Caco-2 (cell line): ENCODE measurements around the gene FAM50B. TPM values are rescaled to one million over a fixed set of nuclear protein-coding genes. Genes with fewer than 3 reads are reported as not detected.

Source experiments
- BruUV-seq: library from RNA; stranded (reverse); fragments of 400-500 nt; replicated peaks from 2 replicates; lab custom pipeline; 2021; lab: Mats Ljungman, UMichigan
- CTCF ChIA-PET: fragments of 300-600 bp; sonication (Branson Sonifier 250); formaldehyde crosslinking; loops from one replicate; lab custom pipeline; 2022; ENCODE audit warnings: antibody characterized with exemption; lab: Charles Lee
- POLR2A ChIA-PET: fragments of 300-600 bp; sonication (Branson Sonifier 250); formaldehyde crosslinking; loops from one replicate; lab custom pipeline; 2022; ENCODE audit warnings: antibody characterized with exemption; lab: Charles Lee
- DNase-seq, 2 experiments: peaks; one replicate each; pipeline versions ENCODE4 v3.0.0 to v3.0.0-alpha.2; 2020 to 2022
- H3K27me3 ChIP-seq: replicated peaks from 2 replicates; pipeline ENCODE4 v1.6.0; 2011; ENCODE audit warnings: low read length; ENCODE audit not compliant: control insufficient read depth, insufficient read depth
- H3K36me3 ChIP-seq: 2 replicates; pipeline ENCODE4 v1.5.1; 2011; ENCODE audit warnings: low read length; ENCODE audit not compliant: control insufficient read depth, insufficient read depth
- H3K4me1 ChIP-seq: fragments of 250-450 bp; sonication (Bioruptor Pico); 2 replicates; pipeline ENCODE4 v1.5.1; 2020; ENCODE audit warnings: mild to moderate bottlenecking
- H3K4me3 ChIP-seq: 2 replicates; pipeline ENCODE4 v1.5.1; 2011; ENCODE audit warnings: low read depth, mild to moderate bottlenecking, control low read depth, low read length
- H3K9me3 ChIP-seq: fragments of 250-450 bp; sonication (Bioruptor Pico); 2 replicates; pipeline ENCODE4 v1.5.1; 2020; ENCODE audit warnings: mild to moderate bottlenecking, moderate library complexity
- H3K27ac Mint-ChIP-seq: one replicate; pipeline ENCODE4 v1.8.0; 2022; ENCODE audit warnings: mixed read lengths; ENCODE audit not compliant: unreplicated experiment
- H3K27me3 Mint-ChIP-seq: one replicate; pipeline ENCODE4 v1.8.0; 2022; ENCODE audit warnings: mixed read lengths; ENCODE audit not compliant: insufficient read depth, unreplicated experiment
- H3K36me3 Mint-ChIP-seq: one replicate; pipeline ENCODE4 v1.8.0; 2022; ENCODE audit warnings: mild to moderate bottlenecking, mixed read lengths; ENCODE audit not compliant: insufficient read depth, unreplicated experiment
- H3K4me1 Mint-ChIP-seq: one replicate; pipeline ENCODE4 v1.8.0; 2022; ENCODE audit warnings: low read depth, mixed read lengths; ENCODE audit not compliant: unreplicated experiment
- H3K4me3 Mint-ChIP-seq: one replicate; pipeline ENCODE4 v1.8.0; 2022; ENCODE audit warnings: mild to moderate bottlenecking, moderate library complexity, mixed read lengths; ENCODE audit not compliant: unreplicated experiment
- H3K9me3 Mint-ChIP-seq: one replicate; pipeline ENCODE4 v1.8.0; 2022; ENCODE audit warnings: mixed read lengths; ENCODE audit not compliant: unreplicated experiment
- intact Hi-C: fragments of 100-400 bp; cut with micrococcal nuclease; formaldehyde crosslinking; loops from one replicate; pipeline ENCODE4 v1.10.0; 2022; ENCODE audit not compliant: unreplicated experiment
- total RNA-seq: library from RNA; stranded (reverse); gene quantifications from 2 replicates; pipeline ENCODE4 v1.2.3, GENCODE V29; 2022
- TF ChIP-seq, protein P1 (sequence below), 2 experiments: fragments of 200-600 bp in 1 of 2; IDR thresholded peaks; 1 replicate in 1 of 2; 2 replicates in 1 of 2; pipeline versions ENCODE4 v1.5.1 to v1.8.0; 2011 to 2022; ENCODE audit warnings: antibody characterized with exemption in 1 of 2, control low read depth in 1 of 2, inconsistent platforms in 1 of 2, low read depth in 1 of 2, low read length in 1 of 2, mild to moderate bottlenecking in 1 of 2, moderate library complexity in 1 of 2; ENCODE audit not compliant: insufficient read depth in 1 of 2, severe bottlenecking in 1 of 2, unreplicated experiment in 1 of 2

Gene FAM50B
- total RNA-seq, 1 experiment from 2014 or later = not detected

DNA sequence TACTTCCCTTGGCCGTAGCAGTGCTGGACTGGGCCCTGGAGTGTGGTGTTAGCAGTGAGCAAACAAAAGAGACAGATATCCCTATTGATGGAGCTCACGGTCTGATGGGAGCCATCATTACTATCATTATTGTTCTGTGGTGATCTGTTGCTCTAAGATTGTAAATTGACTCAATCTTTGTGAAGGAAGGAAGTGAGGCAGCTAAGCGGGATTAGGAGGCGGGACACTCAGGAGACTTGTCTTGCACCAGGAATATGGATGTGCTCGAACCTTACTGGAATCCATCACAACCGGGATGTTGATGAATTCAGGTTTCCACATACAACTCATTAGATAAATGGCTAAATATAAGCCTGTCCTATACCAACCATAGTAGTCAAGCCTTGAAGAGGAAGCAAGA lies 25.5 kb upstream of the FAM50B start:
- Mint-ChIP-seq H3K9me3 (no peaks in the 10 kb centered on the region), H3K4me1 (no peaks in the 10 kb centered on the region), H3K4me3 (no peak overlapping the region), H3K36me3 (no peaks in the 10 kb centered on the region), H3K27me3 (no peaks in the 10 kb centered on the region), H3K27ac (no peak overlapping the region)
- no peak for DNase-seq
- no peak overlapping the region for H3K4me3 ChIP-seq
- ChIA-PET POLR2A (no interaction called here), CTCF (no interaction called here)
- TF ChIP-seq, protein P1, sequence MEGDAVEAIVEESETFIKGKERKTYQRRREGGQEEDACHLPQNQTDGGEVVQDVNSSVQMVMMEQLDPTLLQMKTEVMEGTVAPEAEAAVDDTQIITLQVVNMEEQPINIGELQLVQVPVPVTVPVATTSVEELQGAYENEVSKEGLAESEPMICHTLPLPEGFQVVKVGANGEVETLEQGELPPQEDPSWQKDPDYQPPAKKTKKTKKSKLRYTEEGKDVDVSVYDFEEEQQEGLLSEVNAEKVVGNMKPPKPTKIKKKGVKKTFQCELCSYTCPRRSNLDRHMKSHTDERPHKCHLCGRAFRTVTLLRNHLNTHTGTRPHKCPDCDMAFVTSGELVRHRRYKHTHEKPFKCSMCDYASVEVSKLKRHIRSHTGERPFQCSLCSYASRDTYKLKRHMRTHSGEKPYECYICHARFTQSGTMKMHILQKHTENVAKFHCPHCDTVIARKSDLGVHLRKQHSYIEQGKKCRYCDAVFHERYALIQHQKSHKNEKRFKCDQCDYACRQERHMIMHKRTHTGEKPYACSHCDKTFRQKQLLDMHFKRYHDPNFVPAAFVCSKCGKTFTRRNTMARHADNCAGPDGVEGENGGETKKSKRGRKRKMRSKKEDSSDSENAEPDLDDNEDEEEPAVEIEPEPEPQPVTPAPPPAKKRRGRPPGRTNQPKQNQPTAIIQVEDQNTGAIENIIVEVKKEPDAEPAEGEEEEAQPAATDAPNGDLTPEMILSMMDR (IDR thresholded peaks at IDR 0.05; ENCODE audit: insufficient read depth in 1 of 2, low read depth in 1 of 2, low read length in 1 of 2, severe bottlenecking in 1 of 2, unreplicated experiment in 1 of 2) = no peak
- H3K36me3 ChIP-seq = no peaks in the 10 kb centered on the region
- BruUV-seq = no TSS peak
- intact Hi-C loops = no loop called here
- H3K9me3 ChIP-seq = no peaks in the 10 kb centered on the region
- H3K4me1 ChIP-seq = no peaks in the 10 kb centered on the region
- no peaks in the 10 kb centered on the region for H3K27me3 ChIP-seq

DNA sequence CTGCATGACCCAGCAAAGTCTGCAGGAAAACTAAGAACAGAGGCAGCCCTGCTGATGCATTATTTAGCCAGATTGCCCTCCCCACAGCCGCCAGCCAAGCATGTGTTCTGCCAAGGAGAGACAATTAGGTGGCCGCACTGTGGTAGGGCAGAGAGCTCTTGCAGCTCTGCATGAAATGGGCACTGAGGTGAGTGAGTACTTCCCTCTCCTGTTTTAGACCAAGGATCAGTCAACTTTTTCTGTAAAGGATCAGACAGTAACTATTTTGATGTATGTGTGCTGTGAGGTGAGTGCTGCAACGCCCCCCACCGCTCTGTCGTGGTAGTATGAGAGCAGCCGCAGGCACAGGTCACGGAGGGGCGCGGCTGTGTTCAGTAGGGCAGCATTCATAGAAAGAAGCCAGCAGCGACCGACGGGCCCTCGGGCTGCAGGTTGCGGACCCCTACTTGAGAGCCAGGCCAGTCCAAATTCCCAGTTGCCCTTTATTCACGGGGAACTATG lies 23.8 kb upstream of the FAM50B start:
- Histone ChIP-seq H3K9me3 (no peaks in the 10 kb centered on the region), H3K27me3 (no peaks in the 10 kb centered on the region), H3K4me1 (no peaks in the 10 kb centered on the region), H3K4me3 (no peak overlapping the region), H3K36me3 (no peaks in the 10 kb centered on the region)
- Mint-ChIP-seq H3K4me1 (no peaks in the 10 kb centered on the region), H3K4me3 (no peak overlapping the region), H3K27ac (no peak overlapping the region), H3K36me3 (no peaks in the 10 kb centered on the region), H3K9me3 (no peaks in the 10 kb centered on the region), H3K27me3 (no peaks in the 10 kb centered on the region)
- POLR2A ChIA-PET = no interaction called here
- CTCF ChIA-PET = no interaction called here
- TF ChIP-seq, protein P1 (IDR thresholded peaks at IDR 0.05; ENCODE audit: insufficient read depth in 1 of 2, low read depth in 1 of 2, low read length in 1 of 2, severe bottlenecking in 1 of 2, unreplicated experiment in 1 of 2) = no peak
- BruUV-seq = no TSS peak
- intact Hi-C loops = no loop called here
- DNase-seq = no peak

DNA sequence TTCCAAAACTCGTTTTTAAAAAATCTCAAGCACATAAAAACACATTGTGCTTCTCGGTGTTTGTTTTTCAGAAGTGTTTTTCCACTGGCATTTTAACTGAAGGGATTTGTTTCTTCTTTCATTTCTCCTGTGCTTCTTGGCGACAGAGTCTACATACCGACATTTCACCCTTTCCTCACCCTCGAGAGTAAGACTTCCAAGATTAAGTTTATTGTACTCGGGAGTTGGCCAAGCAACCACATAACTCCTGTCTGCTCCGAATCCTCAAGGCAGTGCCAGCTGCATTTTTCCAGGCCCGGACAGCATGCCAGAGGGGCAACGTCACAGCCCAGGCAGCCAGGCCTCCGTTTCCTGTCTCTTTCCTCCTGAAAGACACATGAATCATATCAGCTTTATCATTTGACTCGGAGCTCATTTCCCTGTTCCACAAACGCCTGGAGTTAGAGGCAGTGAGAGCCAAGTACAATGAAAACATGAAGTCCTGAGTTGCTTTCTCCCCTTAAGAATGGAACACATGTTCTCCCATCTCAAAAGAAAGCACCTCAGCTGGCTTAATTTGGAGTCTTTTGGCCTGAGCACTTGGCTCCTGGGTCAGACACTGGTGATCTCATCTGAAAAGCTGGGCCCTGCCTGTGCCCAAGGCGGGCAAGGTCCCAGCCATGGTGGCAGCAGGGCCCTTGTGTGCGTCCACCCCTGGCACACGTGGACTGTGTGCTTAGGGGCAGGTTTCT lies 23.2 kb upstream of the FAM50B start:
- no peak for DNase-seq
- Histone ChIP-seq H3K4me1 (no peaks in the 10 kb centered on the region), H3K4me3 (no peak overlapping the region), H3K36me3 (no peaks in the 10 kb centered on the region), H3K27me3 (no peaks in the 10 kb centered on the region), H3K9me3 (no peaks in the 10 kb centered on the region)
- BruUV-seq = no TSS peak
- Mint-ChIP-seq H3K27me3 (no peaks in the 10 kb centered on the region), H3K4me1 (no peaks in the 10 kb centered on the region), H3K4me3 (no peak overlapping the region), H3K9me3 (no peaks in the 10 kb centered on the region), H3K36me3 (no peaks in the 10 kb centered on the region), H3K27ac (no peak overlapping the region)
- intact Hi-C loops = no loop called here
- ChIA-PET POLR2A (no interaction called here), CTCF (no interaction called here)
- TF ChIP-seq, protein P1 (IDR thresholded peaks at IDR 0.05; ENCODE audit: insufficient read depth in 1 of 2, low read depth in 1 of 2, low read length in 1 of 2, severe bottlenecking in 1 of 2, unreplicated experiment in 1 of 2) = no peak
